ENCODE data around the gene TST.

DNA sequence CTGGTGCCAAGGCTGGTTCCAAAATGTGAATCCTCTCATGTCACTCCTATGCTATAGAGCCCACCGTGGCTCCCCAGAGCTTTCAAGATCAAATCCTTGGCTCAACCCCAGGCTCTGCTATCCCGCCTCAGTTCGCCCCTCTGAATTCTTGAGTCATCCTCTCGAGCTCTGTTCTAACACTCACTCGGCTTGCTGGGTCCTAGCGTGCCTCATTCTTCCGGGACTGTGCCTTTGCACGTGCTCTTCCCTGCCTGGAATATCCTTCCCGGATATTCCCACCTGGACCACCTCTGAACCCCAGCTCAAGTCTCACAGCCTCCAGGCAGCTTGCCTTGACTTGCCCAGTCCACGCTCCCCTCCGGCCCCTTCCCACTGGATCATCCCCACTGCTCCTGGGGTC lies 45.3 kb upstream of the TST start:
- TF ChIP-seq EZH2phosphoT487 (IDR thresholded peaks at IDR 0.05; ENCODE audit: insufficient read depth, low read depth) (no peak), EZH2 (IDR thresholded peaks at IDR 0.05; ENCODE audit: insufficient read depth, poor library complexity, severe bottlenecking) (no peak)
